ENCODE measurements around the gene POLR3E. TPM values are rescaled to one million over a fixed set of nuclear protein-coding genes. Genes with fewer than 3 reads are reported as not detected.

POLR3E gene
- total and polyA plus RNA-seq, 2 donors (not counting 3 experiments of a cell fraction or from before 2014, with no cell fraction given), result 48.3 to 62.2 TPM

- no peak overlapping the region for H3K9ac ChIP-seq (replicated peaks; ENCODE audit: extremely low read depth, insufficient read depth, low read length)
- H2AFZ ChIP-seq (ENCODE audit: low read depth, low read length), result no peak overlapping the region
- peaks cover 17% of the 10 kb centered on the region for H3K4me1 ChIP-seq (ENCODE audit: control insufficient read depth, extremely low read depth, insufficient read depth, low read length)
- intact Hi-C loops (cut with micrococcal nuclease), result no loop called here
- no peaks in the 10 kb centered on the region for H3K79me2 ChIP-seq (ENCODE audit: control insufficient read depth, insufficient read depth, low read length)
- H3K4me3 ChIP-seq (replicated peaks in 1 of 3; ENCODE audit: insufficient read depth in 1 of 3, low read depth in 1 of 3, low read length in 3 of 3), result no peak overlapping the region
- H3K9me3 ChIP-seq (replicated peaks; ENCODE audit: control insufficient read depth, insufficient read depth, low read length), result no peaks in the 10 kb centered on the region
- no peak for FAIRE-seq
- no peaks in the 10 kb centered on the region for H3K27me3 ChIP-seq (ENCODE audit: control insufficient read depth in 2 of 2, insufficient read depth in 2 of 2, low read length in 2 of 2)
- no peak overlapping the region for H3K4me2 ChIP-seq (ENCODE audit: insufficient read depth, low read length)
- no peak for DNase-seq (ENCODE audit: low read depth, low spot score)
- no peak overlapping the region for H3K27ac ChIP-seq (ENCODE audit: insufficient read depth, low read depth, low read length)
- CTCF ChIA-PET, result no interaction called here
- no peaks in the 10 kb centered on the region for H3K36me3 ChIP-seq (ENCODE audit: control insufficient read depth in 2 of 2, extremely low read depth in 1 of 2, insufficient read depth in 2 of 2, low read length in 2 of 2)
- no peaks in the 10 kb centered on the region for H3K9me1 ChIP-seq (replicated peaks; ENCODE audit: control insufficient read depth, extremely low read depth, insufficient read depth, low read length)
- dilution Hi-C loops (cut with MboI; ENCODE audit: extremely low pct_ligation_motif_present, low sequenced_read_pairs), result no loop called here
- POLR2A ChIA-PET, result no interaction called here
- no peaks in the 10 kb centered on the region for H4K20me1 ChIP-seq (replicated peaks; ENCODE audit: control insufficient read depth, extremely low read depth, insufficient read depth, low read length)
- no peak for TF ChIP-seq EZH2 (IDR thresholded peaks at IDR 0.05; ENCODE audit: borderline replicate concordance, low read depth, low read length, severe bottlenecking)
- no peak for TF ChIP-seq JUN (IDR thresholded peaks at IDR 0.05; ENCODE audit: borderline replicate concordance, insufficient read depth, insufficient read length, low read depth)
- TF ChIP-seq POLR2AphosphoS5 (IDR thresholded peaks at IDR 0.05; ENCODE audit: insufficient read depth, low read depth, low read length), result no peak
- TF ChIP-seq MYC (IDR thresholded peaks at IDR 0.05; ENCODE audit: low read depth, low read length), result no peak
- TF ChIP-seq POLR2A (IDR thresholded peaks at IDR 0.05; ENCODE audit: low read depth, low read length), result no peak
- no peak for TF ChIP-seq GATA2 (IDR thresholded peaks at IDR 0.05; ENCODE audit: insufficient read depth, insufficient read length, low read depth, low read length)
- no peak for TF ChIP-seq MAX (IDR thresholded peaks at IDR 0.05; ENCODE audit: insufficient read depth, insufficient read length)
- no peak for TF ChIP-seq CTCF (IDR thresholded peaks at IDR 0.05; ENCODE audit: extremely low read depth in 1 of 2, insufficient read depth in 1 of 2, low read depth in 1 of 2, low read length in 2 of 2)
- no peak for TF ChIP-seq FOS (IDR thresholded peaks at IDR 0.05; ENCODE audit: borderline replicate concordance, insufficient read depth, low read length)
- no TSS peak for BruUV-seq (replicated peaks)
These were observed 86.6 kb downstream of the POLR3E start for GRCh38 chr16:22383827-22384226.

Other genes with a start within 250 kb of the POLR3E start
- 0.46 and 0.84 TPM in 2 replicates for gene VWA3A, start 204.9 kb upstream of the POLR3E start, total RNA-seq
- gene VWA3A, start 204.9 kb upstream of the POLR3E start, polyA plus RNA-seq, result 0.02 and 0.12 TPM in 2 replicates
- gene SDR42E2, start 134.9 kb upstream of the POLR3E start, total RNA-seq, result 0.13 and 0.21 TPM in 2 replicates
- gene SDR42E2, start 134.9 kb upstream of the POLR3E start, polyA plus RNA-seq, result 0.03 TPM in 2 replicates
- 44.1 and 48.6 TPM in 2 replicates for gene EEF2K, start 91.1 kb upstream of the POLR3E start, total RNA-seq
- 16.0 and 18.4 TPM in 2 replicates for gene EEF2K, start 91.1 kb upstream of the POLR3E start, polyA plus RNA-seq
- gene CDR2, start 77.2 kb downstream of the POLR3E start, total RNA-seq, result 58.9 and 61.9 TPM in 2 replicates
- gene CDR2, start 77.2 kb downstream of the POLR3E start, polyA plus RNA-seq, result 29.7 and 35.3 TPM in 2 replicates
- 278 and 325 TPM in 2 replicates for gene NPIPB5, start 213.5 kb downstream of the POLR3E start, total RNA-seq
- gene NPIPB5, start 213.5 kb downstream of the POLR3E start, polyA plus RNA-seq, result 113 and 120 TPM in 2 replicates